ENCODE data around the gene FBXL7.

Gene FBXL7

GRCh38 chr5:15547261-15547839 lies 47.4 kb downstream of the FBXL7 start:
- no peak for DNase-seq

- no peak for DNase-seq
Measured at GRCh38 chr5:15549961-15550360, 50.0 kb downstream of the FBXL7 start.

DNA sequence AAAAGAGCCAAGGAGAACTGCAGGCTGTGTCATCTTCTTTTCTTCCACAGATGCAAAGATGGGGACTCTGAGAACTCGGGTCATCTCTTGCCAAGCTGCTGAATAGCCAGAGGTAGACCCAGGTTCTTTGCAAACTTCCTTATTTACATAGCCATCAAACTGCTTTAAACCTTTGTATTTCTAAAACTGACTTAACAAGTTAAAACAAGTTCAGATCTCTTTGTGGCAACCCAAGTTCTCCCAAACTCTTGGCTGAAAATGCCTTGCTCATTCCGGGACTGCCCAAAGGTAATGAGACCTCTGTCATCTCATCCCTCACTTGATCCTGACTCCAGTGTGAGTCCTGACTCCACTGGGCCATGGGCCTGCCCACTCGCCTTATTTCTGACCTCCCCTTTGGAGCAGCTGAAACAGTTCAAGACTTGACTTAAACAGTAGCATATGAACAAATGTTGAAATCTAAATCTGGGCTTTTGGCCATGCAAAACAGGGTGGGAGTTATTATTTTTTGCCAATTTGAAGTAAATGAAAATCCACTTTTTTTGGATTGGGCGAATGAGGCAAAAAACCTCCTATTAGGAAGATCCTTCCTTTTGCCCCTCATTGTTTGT lies 50.6 kb downstream of the FBXL7 start:
- DNase-seq = no peak

- DNase-seq = no peak
Measured at GRCh38 chr5:15551113-15551504, 51.1 kb downstream of the FBXL7 start.

DNA sequence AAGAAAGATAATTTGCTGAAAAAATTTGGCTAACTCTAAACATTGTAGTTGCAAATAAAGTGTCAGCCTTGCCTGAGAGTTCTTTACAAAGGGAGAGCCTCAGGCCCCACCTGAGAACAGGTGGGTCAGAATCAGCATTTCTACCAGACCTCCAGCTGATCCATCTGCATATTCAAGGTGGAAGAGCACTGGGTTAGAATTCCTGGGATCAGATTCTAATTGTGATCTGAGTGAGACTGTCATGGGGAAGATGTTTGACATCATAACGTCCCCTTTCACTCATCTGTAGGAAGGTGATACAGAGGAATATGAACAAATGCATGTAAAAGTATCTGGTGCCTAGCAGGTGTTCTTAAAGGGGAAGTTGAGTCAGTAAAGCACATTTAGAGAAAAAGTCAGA lies 54.6 kb downstream of the FBXL7 start:
- no peak for DNase-seq

- DNase-seq = no peak
Measured at GRCh38 chr5:15555176-15555575, 55.2 kb downstream of the FBXL7 start.

DNA sequence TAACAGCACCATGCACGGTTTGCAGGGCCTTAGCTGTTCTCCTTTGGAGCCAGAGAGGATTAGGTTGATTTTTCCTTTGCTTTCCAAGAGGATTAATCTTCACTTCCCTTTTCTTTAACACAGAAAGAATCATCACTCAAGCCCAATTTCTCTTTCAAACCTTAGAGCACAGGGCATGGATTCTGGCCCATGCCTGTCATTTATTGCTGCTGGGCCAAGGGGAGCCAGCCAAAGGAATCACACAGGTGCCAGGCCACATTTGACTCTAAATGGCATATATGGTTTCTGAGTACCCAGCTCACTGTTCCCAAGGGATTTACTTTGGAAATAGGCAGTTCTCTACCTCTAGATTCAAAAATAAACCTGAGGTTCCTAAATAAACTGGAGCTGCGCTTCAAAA lies 58.3 kb downstream of the FBXL7 start:
- no peak for DNase-seq

GRCh38 chr5:15558681-15559080 lies 58.7 kb downstream of the FBXL7 start:
- no peak for DNase-seq

- DNase-seq = no peak
Measured at GRCh38 chr5:15560421-15560820, 60.4 kb downstream of the FBXL7 start.

GRCh38 chr5:15564523-15564922 lies 64.5 kb downstream of the FBXL7 start:
- no peak for DNase-seq

GRCh38 chr5:15564957-15565356 lies 65.0 kb downstream of the FBXL7 start:
- DNase-seq = no peak

- DNase-seq = no peak
Measured at GRCh38 chr5:15566306-15566705, 66.3 kb downstream of the FBXL7 start.

- DNase-seq = no peak
Measured at GRCh38 chr5:15566789-15567188, 66.8 kb downstream of the FBXL7 start.

GRCh38 chr5:15570491-15570890 lies 70.5 kb downstream of the FBXL7 start:
- DNase-seq = no peak

- DNase-seq = no peak
Measured at GRCh38 chr5:15571081-15571480, 71.1 kb downstream of the FBXL7 start.

DNA sequence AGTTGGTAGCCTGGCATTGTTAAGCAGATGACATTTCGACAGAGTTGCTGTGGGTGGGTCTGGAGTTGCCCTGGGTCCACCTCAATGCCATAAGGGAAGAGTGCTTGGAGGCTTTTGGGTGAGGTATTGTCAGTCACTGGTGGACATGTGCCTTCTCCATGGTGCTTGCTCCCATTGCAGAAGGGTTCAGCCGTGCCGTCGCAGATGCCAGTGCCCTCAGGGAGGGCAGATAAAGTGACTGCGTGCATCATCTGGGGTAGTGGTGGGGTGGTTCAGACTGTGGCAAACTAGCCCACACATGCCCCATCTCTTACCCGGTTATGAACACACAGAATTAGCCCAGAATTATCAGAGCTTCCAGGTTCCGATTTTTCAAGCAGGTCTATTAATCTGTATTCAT lies 71.6 kb downstream of the FBXL7 start:
- no peak for DNase-seq

- DNase-seq = no peak
Measured at GRCh38 chr5:15573590-15573989, 73.6 kb downstream of the FBXL7 start.

DNA sequence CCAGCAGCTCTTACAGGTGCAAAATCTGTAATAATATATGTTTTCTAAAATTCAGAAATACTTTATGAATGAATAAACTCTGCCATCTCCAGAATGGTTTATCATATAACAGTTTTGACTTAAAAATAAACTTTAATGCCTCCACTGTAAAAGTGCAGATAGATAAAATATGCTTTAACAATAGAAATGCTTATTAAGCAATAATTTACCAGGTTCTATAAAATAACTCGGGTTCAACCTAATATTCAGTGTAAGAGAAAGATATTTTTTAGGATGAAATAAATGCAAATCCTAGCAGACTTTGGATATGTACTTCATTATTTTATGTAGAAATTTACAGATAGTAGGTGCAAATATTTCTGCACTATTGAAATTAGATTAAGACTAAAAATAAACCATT lies 74.1 kb downstream of the FBXL7 start:
- no peak for DNase-seq

GRCh38 chr5:15574806-15575325 lies 74.9 kb downstream of the FBXL7 start:
- no peak for DNase-seq

- DNase-seq = no peak
Measured at GRCh38 chr5:15575666-15576065, 75.7 kb downstream of the FBXL7 start.

DNA sequence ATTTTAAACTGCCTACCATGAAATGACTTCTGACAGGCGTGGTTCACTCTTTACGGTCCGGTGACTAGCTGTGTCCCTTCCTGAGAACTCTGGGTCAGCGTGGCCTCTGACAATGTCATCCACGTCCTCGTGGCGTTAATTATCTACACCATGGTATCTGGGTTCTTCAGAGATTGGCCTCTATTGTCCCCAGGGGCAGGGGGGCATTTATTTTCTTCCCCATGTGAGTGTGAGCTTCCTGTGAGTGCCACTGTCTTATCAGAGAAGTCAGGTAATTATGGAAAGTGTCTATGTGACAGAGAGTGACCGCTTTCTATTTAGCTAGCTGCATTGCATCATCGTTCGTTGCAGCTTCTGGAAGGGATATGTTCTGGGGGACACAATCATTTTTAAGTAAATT lies 77.2 kb downstream of the FBXL7 start:
- no peak for DNase-seq

- no peak for DNase-seq
Measured at GRCh38 chr5:15577831-15578230, 77.9 kb downstream of the FBXL7 start.

DNA sequence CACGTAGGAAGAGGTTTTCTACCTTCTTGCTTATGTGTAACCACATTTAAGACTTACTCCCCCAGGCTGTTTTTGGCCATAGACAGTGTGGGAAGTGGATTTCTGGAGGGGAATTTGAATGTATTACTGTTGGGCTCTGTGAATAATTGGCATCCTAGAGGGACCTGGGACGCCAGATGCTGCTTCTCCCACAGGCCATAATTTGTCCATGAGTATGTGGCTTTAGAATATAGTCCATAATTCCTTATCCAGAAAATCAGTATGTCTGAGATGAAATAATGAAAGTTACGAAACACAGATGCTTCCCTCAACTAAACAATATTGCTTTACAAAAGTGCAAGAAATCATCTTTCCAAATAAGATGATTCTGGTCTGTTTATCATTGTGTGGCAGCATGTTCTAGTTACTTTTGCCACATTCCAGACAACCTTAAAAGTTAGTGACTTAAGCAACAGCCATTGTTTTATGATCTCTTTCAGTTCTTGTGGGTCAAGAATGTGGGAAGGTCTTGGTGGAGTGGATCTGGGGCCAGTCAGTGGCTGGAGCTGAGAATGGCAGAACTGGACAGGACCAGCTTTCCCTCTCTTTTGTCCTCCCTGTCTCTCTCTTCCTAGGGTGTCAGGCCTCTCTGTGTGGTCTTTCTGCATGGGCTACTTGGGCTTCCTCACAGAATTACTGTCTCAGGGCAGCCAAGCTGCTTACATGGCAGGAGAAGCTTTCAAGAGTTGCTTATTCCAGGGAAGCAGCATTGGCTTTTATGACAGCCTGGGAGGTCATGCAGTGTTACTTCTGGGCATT lies 79.4 kb downstream of the FBXL7 start:
- no peak for DNase-seq

DNA sequence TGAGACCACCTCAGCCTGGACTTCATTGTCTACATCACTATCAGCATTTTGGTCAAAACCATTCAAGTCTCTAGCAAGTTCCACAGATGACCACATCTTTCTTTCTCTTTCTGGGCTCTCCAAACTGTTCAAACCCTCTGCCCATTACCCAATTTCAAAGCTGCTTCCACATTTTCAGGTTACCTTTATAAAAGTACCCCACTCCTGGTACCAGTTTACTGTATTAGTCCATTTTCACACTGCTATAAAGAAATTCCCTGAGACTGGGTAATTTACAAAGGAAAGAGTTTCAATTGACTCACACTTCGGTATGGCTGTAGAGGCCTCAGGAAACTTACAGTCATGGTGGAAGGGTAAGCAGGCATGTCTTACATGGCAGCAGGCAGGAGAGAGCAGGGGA lies 84.5 kb downstream of the FBXL7 start:
- no peak for DNase-seq

All from activated CD4-positive, CD25-positive, alpha-beta regulatory T cell treated with anti-CD3 and anti-CD28 coated beads, Interleukin-2, amount 50 U/mL, for 72 hours (primary cell).